Measurements from ENCODE around the gene TSEN15.

Gene TSEN15

DNA sequence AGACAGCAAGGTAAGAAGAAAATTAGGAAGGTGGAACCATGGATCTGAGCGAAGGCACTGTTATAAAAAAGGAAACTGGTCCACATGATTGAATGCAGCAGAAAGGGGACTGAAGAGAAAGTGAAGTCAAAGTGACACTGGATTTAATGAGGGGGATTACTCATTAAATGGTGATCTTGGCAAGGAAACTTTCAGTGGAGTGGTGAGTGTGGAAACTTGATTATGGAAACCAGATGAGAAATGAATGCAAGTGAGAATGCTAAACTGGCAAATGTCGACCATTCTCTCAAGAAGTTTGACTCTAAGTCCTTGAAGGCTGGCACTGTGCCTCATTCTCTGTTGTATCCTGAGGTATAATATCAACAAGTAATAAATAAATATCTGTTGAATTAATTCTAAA lies 37.3 kb upstream of the TSEN15 start:
- H3K4me1 ChIP-seq (ENCODE audit: low read length): no peaks in the 10 kb centered on the region
- H3F3A ChIP-seq (ENCODE audit: insufficient read depth, low read length): no peaks in the 10 kb centered on the region
- no peaks in the 10 kb centered on the region for H3K79me2 ChIP-seq (ENCODE audit: low read length)
- no peaks in the 10 kb centered on the region for H3K27me3 ChIP-seq (replicated peaks; ENCODE audit: insufficient read depth, low read length)
- no peak overlapping the region for H2AFZ ChIP-seq (ENCODE audit: low read length)
- no peaks in the 10 kb centered on the region for H3K36me3 ChIP-seq (replicated peaks; ENCODE audit: insufficient read depth, low read length)
- no peak overlapping the region for H3K27ac ChIP-seq (ENCODE audit: low read length)
- TF ChIP-seq, protein P1, sequence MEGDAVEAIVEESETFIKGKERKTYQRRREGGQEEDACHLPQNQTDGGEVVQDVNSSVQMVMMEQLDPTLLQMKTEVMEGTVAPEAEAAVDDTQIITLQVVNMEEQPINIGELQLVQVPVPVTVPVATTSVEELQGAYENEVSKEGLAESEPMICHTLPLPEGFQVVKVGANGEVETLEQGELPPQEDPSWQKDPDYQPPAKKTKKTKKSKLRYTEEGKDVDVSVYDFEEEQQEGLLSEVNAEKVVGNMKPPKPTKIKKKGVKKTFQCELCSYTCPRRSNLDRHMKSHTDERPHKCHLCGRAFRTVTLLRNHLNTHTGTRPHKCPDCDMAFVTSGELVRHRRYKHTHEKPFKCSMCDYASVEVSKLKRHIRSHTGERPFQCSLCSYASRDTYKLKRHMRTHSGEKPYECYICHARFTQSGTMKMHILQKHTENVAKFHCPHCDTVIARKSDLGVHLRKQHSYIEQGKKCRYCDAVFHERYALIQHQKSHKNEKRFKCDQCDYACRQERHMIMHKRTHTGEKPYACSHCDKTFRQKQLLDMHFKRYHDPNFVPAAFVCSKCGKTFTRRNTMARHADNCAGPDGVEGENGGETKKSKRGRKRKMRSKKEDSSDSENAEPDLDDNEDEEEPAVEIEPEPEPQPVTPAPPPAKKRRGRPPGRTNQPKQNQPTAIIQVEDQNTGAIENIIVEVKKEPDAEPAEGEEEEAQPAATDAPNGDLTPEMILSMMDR (IDR thresholded peaks at IDR 0.05; ENCODE audit: low read length): no peak
- TF ChIP-seq EZH2 (optimal IDR thresholded peaks at IDR 0.05; ENCODE audit: low read depth, low read length) (no peak), EZH2phosphoT487 (IDR thresholded peaks at IDR 0.05; ENCODE audit: low read length) (no peak)
- H3K9me2 ChIP-seq (replicated peaks; ENCODE audit: insufficient read depth, low read length): no peaks in the 10 kb centered on the region
- no peak overlapping the region for H3K9ac ChIP-seq (ENCODE audit: low read length)
- no peak overlapping the region for H3K4me3 ChIP-seq (ENCODE audit: low read length)
- no peaks in the 10 kb centered on the region for H3K9me3 ChIP-seq (replicated peaks; ENCODE audit: insufficient read depth, low read length)
- no peak overlapping the region for H3K4me2 ChIP-seq (ENCODE audit: low read depth, low read length)
- no peak for DNase-seq
- no peaks in the 10 kb centered on the region for H4K20me1 ChIP-seq (ENCODE audit: insufficient read depth, low read length)

DNA sequence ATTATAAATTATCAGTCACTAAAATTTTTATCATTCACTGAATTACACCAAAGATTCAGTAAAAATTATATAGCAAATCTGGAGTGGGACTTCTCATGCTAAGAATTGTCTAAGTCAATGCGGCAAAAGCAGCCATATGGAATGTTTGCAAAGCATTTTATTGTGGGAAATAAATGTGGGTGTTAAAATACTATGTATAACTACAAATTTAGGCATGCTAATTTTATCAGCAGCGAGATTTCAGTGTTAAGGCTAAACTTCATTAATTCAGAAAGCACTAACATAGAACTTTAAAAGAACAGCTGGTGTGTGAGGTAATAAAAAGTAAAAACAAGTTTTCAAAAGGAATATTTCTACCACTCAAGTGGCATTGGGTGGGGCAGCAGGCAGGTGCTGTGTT lies 35.4 kb upstream of the TSEN15 start:
- Histone ChIP-seq H3K79me2 (ENCODE audit: low read length) (no peaks in the 10 kb centered on the region), H3K9ac (ENCODE audit: low read length) (no peak overlapping the region), H3K27ac (ENCODE audit: low read length) (no peak overlapping the region), H3K36me3 (replicated peaks; ENCODE audit: insufficient read depth, low read length) (no peaks in the 10 kb centered on the region), H3K4me3 (ENCODE audit: low read length) (no peak overlapping the region), H3K4me2 (ENCODE audit: low read depth, low read length) (no peak overlapping the region), H3K9me3 (replicated peaks; ENCODE audit: insufficient read depth, low read length) (no peaks in the 10 kb centered on the region), H3F3A (ENCODE audit: insufficient read depth, low read length) (no peaks in the 10 kb centered on the region), H3K4me1 (ENCODE audit: low read length) (no peaks in the 10 kb centered on the region), H3K9me2 (replicated peaks; ENCODE audit: insufficient read depth, low read length) (no peaks in the 10 kb centered on the region), H2AFZ (ENCODE audit: low read length) (no peak overlapping the region), H3K27me3 (replicated peaks; ENCODE audit: insufficient read depth, low read length) (no peaks in the 10 kb centered on the region), H4K20me1 (ENCODE audit: insufficient read depth, low read length) (no peaks in the 10 kb centered on the region)
- no peak for TF ChIP-seq EZH2 (optimal IDR thresholded peaks at IDR 0.05; ENCODE audit: low read depth, low read length)
- no peak for TF ChIP-seq EZH2phosphoT487 (IDR thresholded peaks at IDR 0.05; ENCODE audit: low read length)
- TF ChIP-seq, protein P1 (IDR thresholded peaks at IDR 0.05; ENCODE audit: low read length): no peak
- no peak for DNase-seq

DNA sequence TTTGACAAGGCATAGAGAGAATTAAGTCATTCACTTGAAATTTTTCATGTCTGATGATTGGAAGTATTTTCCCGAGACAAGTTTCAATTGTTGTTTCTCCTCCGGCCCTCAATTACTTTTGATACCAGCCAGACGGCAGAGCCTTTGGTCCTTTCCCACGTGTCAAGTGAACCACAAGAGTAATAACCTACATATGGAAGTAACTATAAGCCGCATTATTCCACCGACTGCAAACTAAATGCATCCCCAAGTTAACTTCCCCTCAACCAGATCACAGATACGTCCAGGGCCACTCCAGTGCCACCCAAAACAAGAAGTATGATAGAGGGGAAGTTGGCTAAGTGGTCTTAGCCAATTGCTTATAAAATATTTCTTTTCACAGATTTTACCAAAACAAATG lies 34.2 kb upstream of the TSEN15 start:
- no peaks in the 10 kb centered on the region for H3K27me3 ChIP-seq (replicated peaks; ENCODE audit: insufficient read depth, low read length)
- no peaks in the 10 kb centered on the region for H3K79me2 ChIP-seq (ENCODE audit: low read length)
- no peaks in the 10 kb centered on the region for H3K9me3 ChIP-seq (replicated peaks; ENCODE audit: insufficient read depth, low read length)
- no peak overlapping the region for H3K27ac ChIP-seq (ENCODE audit: low read length)
- no peak overlapping the region for H2AFZ ChIP-seq (ENCODE audit: low read length)
- H4K20me1 ChIP-seq (ENCODE audit: insufficient read depth, low read length): no peaks in the 10 kb centered on the region
- no peak overlapping the region for H3K9ac ChIP-seq (ENCODE audit: low read length)
- H3F3A ChIP-seq (ENCODE audit: insufficient read depth, low read length): no peaks in the 10 kb centered on the region
- no peak overlapping the region for H3K4me3 ChIP-seq (ENCODE audit: low read length)
- TF ChIP-seq, protein P1 (IDR thresholded peaks at IDR 0.05; ENCODE audit: low read length): no peak
- TF ChIP-seq EZH2 (optimal IDR thresholded peaks at IDR 0.05; ENCODE audit: low read depth, low read length): no peak
- no peak for TF ChIP-seq EZH2phosphoT487 (IDR thresholded peaks at IDR 0.05; ENCODE audit: low read length)
- H3K4me2 ChIP-seq (ENCODE audit: low read depth, low read length): no peak overlapping the region
- no peaks in the 10 kb centered on the region for H3K9me2 ChIP-seq (replicated peaks; ENCODE audit: insufficient read depth, low read length)
- no peaks in the 10 kb centered on the region for H3K4me1 ChIP-seq (ENCODE audit: low read length)
- no peak for DNase-seq
- H3K36me3 ChIP-seq (replicated peaks; ENCODE audit: insufficient read depth, low read length): no peaks in the 10 kb centered on the region

All from MM.1S (cell line).